HEK293T (cell line): ENCODE data around the gene MFAP3L.

ENCODE experiments used
- CTCF ChIA-PET: fragments of 350-600 bp; formaldehyde crosslinking; extraction: SDS; loops from one replicate; lab custom pipeline; 2021; ENCODE audit warnings: antibody characterized with exemption, inconsistent platforms; lab: Yijun Ruan, JAX
- POLR2A ChIA-PET: fragments of 350-600 bp; formaldehyde crosslinking; extraction: SDS; loops from one replicate; lab custom pipeline; 2020; ENCODE audit warnings: antibody characterized with exemption, inconsistent platforms; lab: Yijun Ruan, JAX
- DNase-seq: peaks from one replicate; pipeline ENCODE4 v3.0.0; 2012; ENCODE audit warnings: mixed read lengths; ENCODE audit errors: extremely low spot score
- ARNT ChIP-seq: fragments of 450-650 bp; IDR thresholded peaks from 2 replicates; pipeline ENCODE4 v1.6.1; 2017; ENCODE audit warnings: mild to moderate bottlenecking
- BHLHE40 ChIP-seq: fragments of 450-650 bp; IDR thresholded peaks from 2 replicates; pipeline ENCODE4 v1.6.1; 2016; ENCODE audit warnings: mild to moderate bottlenecking, moderate library complexity, borderline replicate concordance
- CTBP1 ChIP-seq: fragments of 450-650 bp; IDR thresholded peaks from 2 replicates; pipeline ENCODE4 v1.6.1; 2016; ENCODE audit warnings: borderline replicate concordance
- ELF4 ChIP-seq: fragments of 450-650 bp; IDR thresholded peaks from 2 replicates; pipeline ENCODE4 v1.6.1; 2017; ENCODE audit warnings: antibody characterized with exemption
- FOXA1 ChIP-seq: fragments of 450-650 bp; IDR thresholded peaks from 2 replicates; pipeline ENCODE4 v1.6.1; 2016; ENCODE audit warnings: mild to moderate bottlenecking
- FOXK2 ChIP-seq: fragments of 450-650 bp; IDR thresholded peaks from 2 replicates; pipeline ENCODE4 v1.6.1; 2016; ENCODE audit warnings: mild to moderate bottlenecking
- FOXM1 ChIP-seq: fragments of 450-650 bp; IDR thresholded peaks from 2 replicates; pipeline ENCODE4 v1.6.1; 2017; ENCODE audit warnings: mild to moderate bottlenecking, borderline replicate concordance
- HDGF ChIP-seq: fragments of 450-650 bp; IDR thresholded peaks from 2 replicates; pipeline ENCODE4 v1.6.1; 2017; ENCODE audit warnings: antibody characterized with exemption, borderline replicate concordance
- L3MBTL2 ChIP-seq: fragments of 450-650 bp; conservative IDR thresholded peaks from 2 replicates; pipeline ENCODE4 v1.6.1; 2016; ENCODE audit warnings: mild to moderate bottlenecking
- LEF1 ChIP-seq: fragments of 450-650 bp; IDR thresholded peaks from 2 replicates; pipeline ENCODE4 v1.6.1; 2017; ENCODE audit warnings: mild to moderate bottlenecking, borderline replicate concordance
- NFRKB ChIP-seq: fragments of 450-650 bp; IDR thresholded peaks from 2 replicates; pipeline ENCODE4 v1.6.1; 2016; ENCODE audit warnings: mild to moderate bottlenecking, moderate library complexity
- PKNOX1 ChIP-seq: fragments of 450-650 bp; IDR thresholded peaks from 2 replicates; pipeline ENCODE4 v1.6.1; 2016
- SP1 ChIP-seq: fragments of 450-650 bp; IDR thresholded peaks from 2 replicates; pipeline ENCODE4 v1.6.1; 2017
- SUZ12 ChIP-seq: fragments of 450-650 bp; IDR thresholded peaks from 2 replicates; pipeline ENCODE4 v1.6.1; 2016; ENCODE audit warnings: mild to moderate bottlenecking
- TARDBP ChIP-seq: fragments of 450-650 bp; IDR thresholded peaks from 2 replicates; pipeline ENCODE4 v1.6.1; 2016
- ZNF384 ChIP-seq: fragments of 450-650 bp; IDR thresholded peaks from 2 replicates; pipeline ENCODE4 v1.6.1; 2016

Gene MFAP3L

GRCh38 chr4:170033999-170034398 lies 7.8 kb upstream of the MFAP3L start:
- no peak for DNase-seq
- POLR2A ChIA-PET, result no interaction called here
- no peak for TF ChIP-seq L3MBTL2
- no peak for TF ChIP-seq TARDBP
- TF ChIP-seq FOXK2, result no peak
- TF ChIP-seq NFRKB, result no peak
- no peak for TF ChIP-seq PKNOX1
- TF ChIP-seq SP1, result no peak
- TF ChIP-seq FOXM1, result no peak
- no peak for TF ChIP-seq SUZ12
- TF ChIP-seq HDGF, result no peak
- no peak for TF ChIP-seq CTBP1
- no peak for TF ChIP-seq FOXA1
- no peak for TF ChIP-seq BHLHE40
- no peak for TF ChIP-seq LEF1
- no peak for TF ChIP-seq ARNT
- TF ChIP-seq ZNF384, result no peak
- no peak for TF ChIP-seq ELF4
- CTCF ChIA-PET, result no interaction called here

GRCh38 chr4:170030121-170030520 lies 3.9 kb upstream of the MFAP3L start:
- TF ChIP-seq FOXK2 (no peak), HDGF (no peak), ARNT (no peak), ZNF384 (no peak), CTBP1 (no peak), SUZ12 (no peak), SP1 (no peak), PKNOX1 (no peak), BHLHE40 (no peak), FOXA1 (no peak), TARDBP (no peak), LEF1 (no peak), L3MBTL2 (no peak), ELF4 (no peak)
- CTCF ChIA-PET, result no interaction called here
- POLR2A ChIA-PET, result no interaction called here
- DNase-seq, result no peak

- TF ChIP-seq SUZ12, result no peak
- peak; percentile 82 for TF ChIP-seq FOXM1
- peak; percentile 28; the same call in 1 of the 2 replicates for TF ChIP-seq ELF4
- no peak for TF ChIP-seq BHLHE40
- TF ChIP-seq CTBP1, result no peak
- no peak for TF ChIP-seq TARDBP
- peak; percentile 88 for TF ChIP-seq ZNF384
- TF ChIP-seq L3MBTL2, result peak; percentile 99
- DNase-seq, result peak; percentile 89
- CTCF ChIA-PET, result interaction anchor here (0.5 to 1.1 kb wide), 3 partner anchors 217 to 368 kb away, joined by 3 to 4 read pairs (median 4); no protein-coding TSS in a partner anchor
- POLR2A ChIA-PET, result interaction anchor here (0.7 to 2.5 kb wide), 9 partner anchors 9 to 287 kb away, joined by 3 to 11 read pairs (median 4); no protein-coding TSS in a partner anchor
Observed at GRCh38 chr4:170027181-170027829, 1.1 kb upstream of the MFAP3L start.

GRCh38 chr4:170025523-170026252 lies 507 bp downstream of the MFAP3L start:
- POLR2A ChIA-PET, result interaction anchor here (0.6 to 2.5 kb wide), 10 partner anchors 9 to 234 kb away, joined by 3 to 11 read pairs (median 5); no protein-coding TSS in a partner anchor
- CTCF ChIA-PET, result interaction anchor here (0.6 to 2.8 kb wide), 4 partner anchors 67 to 1827 kb away, joined by 3 to 15 read pairs (median 3); no protein-coding TSS in a partner anchor
- TF ChIP-seq NFRKB (no peak), L3MBTL2 (peak; percentile 84)
- DNase-seq, result peak; percentile 52

GRCh38 chr4:170022211-170022610 lies 4.0 kb downstream of the MFAP3L start:
- DNase-seq, result no peak
- no peak for TF ChIP-seq ARNT
- TF ChIP-seq LEF1, result no peak
- no peak for TF ChIP-seq HDGF
- no peak for TF ChIP-seq ELF4
- POLR2A ChIA-PET, result no interaction called here
- CTCF ChIA-PET, result no interaction called here

GRCh38 chr4:170017252-170017651 lies 8.9 kb downstream of the MFAP3L start:
- CTCF ChIA-PET, result interaction anchor here (0.6 kb wide), 1 partner anchor 20 kb away, joined by 3 read pairs; no protein-coding TSS in a partner anchor
- TF ChIP-seq FOXK2 (no peak), HDGF (no peak), ARNT (no peak), CTBP1 (no peak), TARDBP (no peak), ZNF384 (no peak), NFRKB (no peak), SUZ12 (no peak), L3MBTL2 (no peak), FOXM1 (no peak), ELF4 (no peak), BHLHE40 (no peak), SP1 (no peak), PKNOX1 (no peak), FOXA1 (no peak), LEF1 (no peak)
- POLR2A ChIA-PET, result no interaction called here
- DNase-seq, result no peak
